ENCODE data around the gene CRIP2.

- TF ChIP-seq EZH2 (IDR thresholded peaks at IDR 0.05): no peak
- no peak; the same call in 1 of the 2 replicates for TF ChIP-seq POLR2AphosphoS5 (IDR thresholded peaks at IDR 0.05; ENCODE audit: borderline replicate concordance, low read depth, low read length)
- TF ChIP-seq FOXP2 (optimal IDR thresholded peaks at IDR 0.05; ENCODE audit: control extremely low read depth, extremely low read length, insufficient read depth): no peak
Measured at GRCh38 chr14:105447651-105448640, 26.7 kb upstream of the CRIP2 start.
